Transverse colon (tissue), 4 donors: ENCODE results near the gene ADCY1. TPM values are rescaled to one million over a fixed set of nuclear protein-coding genes. Genes with fewer than 3 reads are reported as not detected.

Source experiments
- DNase-seq: peaks from one replicate; pipeline ENCODE4 v3.0.0-alpha.2; 2019
- H3K27ac ChIP-seq, 4 donors: fragments of 200-600 bp; sonication (generic); 2 replicates each; pipeline ENCODE4 v1.5.1; 2016 to 2018; ENCODE audit warnings: inconsistent platforms in 4 of 4
- H3K27me3 ChIP-seq: fragments of 200-600 bp; sonication (generic); 2 replicates; pipeline ENCODE4 v1.5.1; 2017; ENCODE audit warnings: inconsistent platforms
- H3K36me3 ChIP-seq, 4 donors: fragments of 200-600 bp; sonication (generic); 2 replicates each; pipeline ENCODE4 v1.5.1; 2017 to 2019; ENCODE audit warnings: inconsistent platforms in 4 of 4
- H3K4me1 ChIP-seq, 4 donors: fragments of 200-600 bp; sonication (generic); 2 replicates each; pipeline ENCODE4 v1.5.1; 2017 to 2020; ENCODE audit warnings: inconsistent platforms in 4 of 4
- H3K4me3 ChIP-seq, 4 donors: fragments of 200-600 bp; sonication (generic); 1 replicate in 1 of 4; 2 replicates in 3 of 4; pipeline versions ENCODE4 v1.5.1 to v1.6.1; 2017 to 2019; ENCODE audit warnings: inconsistent platforms in 4 of 4
- H3K9me3 ChIP-seq, 2 donors: fragments of 200-600 bp; sonication (generic); 2 replicates each; pipeline ENCODE4 v1.5.1; 2017 to 2019; ENCODE audit warnings: inconsistent platforms in 2 of 2
- CTCF ChIP-seq, 5 experiments: fragments of 200-600 bp in 3 of 5; fragments of 450-650 bp in 2 of 5; sonication (generic) in 3 of 5; IDR thresholded peaks; 1 replicate in 2 of 5; 2 replicates in 3 of 5; pipeline ENCODE4 v1.5.1; 2016 to 2017; ENCODE audit warnings: antibody characterized with exemption in 5 of 5, inconsistent platforms in 3 of 5, mild to moderate bottlenecking in 2 of 5, moderate library complexity in 1 of 5
- EP300 ChIP-seq: sonication (generic); formaldehyde crosslinking; IDR thresholded peaks from one replicate; pipeline ENCODE4 v1.6.1; 2017; ENCODE audit warnings: antibody characterized with exemption, low read depth
- POLR2A ChIP-seq: fragments of 450-650 bp; IDR thresholded peaks from one replicate; pipeline ENCODE4 v1.6.1; 2016; ENCODE audit warnings: antibody characterized with exemption, mild to moderate bottlenecking, moderate library complexity
- POLR2AphosphoS5 ChIP-seq, 3 donors: sonication (generic); formaldehyde crosslinking; IDR thresholded peaks; one replicate each; pipeline ENCODE4 v1.6.1; 2016; ENCODE audit warnings: antibody characterized with exemption in 3 of 3
- WGBS, 2 donors: methylation state at CpG; one replicate each; pipeline ENCODE4 v1.1.5; 2018; ENCODE audit warnings: low coverage in 1 of 2; 5-methylcytosine and 5-hydroxymethylcytosine counted together
- in situ Hi-C, 4 donors: fragments of 200-750 bp; cut with MboI; loops; one replicate each; pipeline versions ENCODE4 v1.15.0 to v1.15.1; 2017; ENCODE audit warnings: low sequenced_read_pairs in 3 of 4, low pct_ligation_motif_present in 1 of 4, low pct_unique_long_range_greater_than_20kb in 1 of 4
- intact Hi-C: fragments of 100-400 bp; cut with DNase I; formaldehyde crosslinking; loops from one replicate; pipeline ENCODE4 v1.15.1; 2023; ENCODE audit warnings: low total_unique reads
- total RNA-seq, 4 donors: library from RNA; depleted of rRNA; stranded (reverse); fragments of >200 nt; gene quantifications; one replicate each; pipeline ENCODE4 v1.1.0, GENCODE V29; 2016

The ADCY1 gene
- total RNA-seq, 4 donors from 2014 or later: 0.16 to 0.41 TPM; not detected in 2

- in situ Hi-C loops (no loop called here), intact Hi-C loops (no loop called here)
- H3K27ac ChIP-seq: no peak overlapping the region
- TF ChIP-seq CTCF (IDR thresholded peaks at IDR 0.05) (no peak), POLR2A (no peak), EP300 (no peak), POLR2AphosphoS5 (IDR thresholded peaks at IDR 0.05) (no peak)
- 38% methylated on average over 2 of the region's 5 CpGs; no CpG with 5 or more reads in 1 of the 2 donors for WGBS, 2 donors
- no peaks in the 10 kb centered on the region for H3K4me1 ChIP-seq
- H3K27me3 ChIP-seq: no peaks in the 10 kb centered on the region
- H3K4me3 ChIP-seq: no peak overlapping the region
- DNase-seq: no peak
- no peaks in the 10 kb centered on the region for H3K36me3 ChIP-seq
- no peaks in the 10 kb centered on the region for H3K9me3 ChIP-seq
These were observed 16.5 kb downstream of the ADCY1 start for GRCh38 chr7:45590679-45591057.

GRCh38 chr7:45591101-45591906 lies 17.1 kb downstream of the ADCY1 start:
- no peak for TF ChIP-seq POLR2A
- no peak for TF ChIP-seq EP300
- no peak for TF ChIP-seq CTCF (IDR thresholded peaks at IDR 0.05)
- no peak for TF ChIP-seq POLR2AphosphoS5 (IDR thresholded peaks at IDR 0.05)
- in situ Hi-C loops: no loop called here
- Histone ChIP-seq H3K4me1 (no peaks in the 10 kb centered on the region), H3K4me3 (no peak overlapping the region), H3K9me3 (no peaks in the 10 kb centered on the region), H3K36me3 (no peaks in the 10 kb centered on the region), H3K27me3 (no peaks in the 10 kb centered on the region), H3K27ac (no peak overlapping the region)
- 83% methylated on average over 11 of the region's 11 CpGs; no CpG with 5 or more reads in 1 of the 2 donors for WGBS, 2 donors
- no peak for DNase-seq
- intact Hi-C loops: no loop called here

GRCh38 chr7:45592230-45592991 lies 18.2 kb downstream of the ADCY1 start:
- Histone ChIP-seq H3K36me3 (no peaks in the 10 kb centered on the region), H3K4me3 (no peak overlapping the region), H3K27ac (no peak overlapping the region), H3K9me3 (no peaks in the 10 kb centered on the region), H3K4me1 (no peaks in the 10 kb centered on the region), H3K27me3 (no peaks in the 10 kb centered on the region)
- DNase-seq: no peak
- WGBS, 2 donors: 91% methylated on average over 24 of the region's 24 CpGs; no CpG with 5 or more reads in 1 of the 2 donors
- in situ Hi-C loops: no loop called here
- no peak for TF ChIP-seq POLR2AphosphoS5 (IDR thresholded peaks at IDR 0.05)
- no peak for TF ChIP-seq POLR2A
- TF ChIP-seq EP300: no peak
- intact Hi-C loops: no loop called here

GRCh38 chr7:45593121-45593541 lies 19.0 kb downstream of the ADCY1 start:
- Histone ChIP-seq H3K27ac (no peak overlapping the region), H3K9me3 (no peaks in the 10 kb centered on the region), H3K4me3 (no peak overlapping the region), H3K27me3 (no peaks in the 10 kb centered on the region), H3K36me3 (no peaks in the 10 kb centered on the region), H3K4me1 (no peaks in the 10 kb centered on the region)
- TF ChIP-seq POLR2AphosphoS5 (IDR thresholded peaks at IDR 0.05): no peak
- no peak for TF ChIP-seq EP300
- TF ChIP-seq POLR2A: no peak
- TF ChIP-seq CTCF (IDR thresholded peaks at IDR 0.05): no peak
- in situ Hi-C loops: no loop called here
- no peak for DNase-seq
- WGBS, 2 donors: 92 to 95% methylated on average over 4 to 12 of the region's 12 CpGs
- intact Hi-C loops: no loop called here
